Duodenal mucosa (tissue), 2 donors: ENCODE results near the gene TNFRSF19.

Source experiments
- H3K27ac ChIP-seq: one replicate; pipeline ENCODE4 v1.7.0; 2013; ENCODE audit warnings: low read depth, low read length
- H3K27me3 ChIP-seq, 2 donors: one replicate each; pipeline ENCODE4 v1.7.0; 2013; ENCODE audit warnings: low read length in 2 of 2, control low read depth in 1 of 2; ENCODE audit not compliant: insufficient read depth in 2 of 2, control insufficient read depth in 1 of 2
- H3K36me3 ChIP-seq, 2 donors: one replicate each; pipeline ENCODE4 v1.7.0; 2013; ENCODE audit warnings: low read length in 2 of 2, control low read depth in 1 of 2; ENCODE audit not compliant: insufficient read depth in 2 of 2, control insufficient read depth in 1 of 2
- H3K4me1 ChIP-seq, 2 donors: one replicate each; pipeline ENCODE4 v1.7.0; 2013; ENCODE audit warnings: low read length in 2 of 2, control low read depth in 1 of 2; ENCODE audit not compliant: insufficient read depth in 2 of 2, control insufficient read depth in 1 of 2
- H3K4me3 ChIP-seq, 2 donors: one replicate each; pipeline ENCODE4 v1.7.0; 2013; ENCODE audit warnings: low read length in 2 of 2, low read depth in 1 of 2
- H3K9ac ChIP-seq, 2 donors: one replicate each; pipeline ENCODE4 v1.7.0; 2013; ENCODE audit warnings: low read length in 2 of 2, low read depth in 1 of 2
- H3K9me3 ChIP-seq, 2 donors: one replicate each; pipeline ENCODE4 v1.7.0; 2013; ENCODE audit warnings: low read length in 2 of 2, control low read depth in 1 of 2; ENCODE audit not compliant: control insufficient read depth in 1 of 2

The TNFRSF19 gene

DNA sequence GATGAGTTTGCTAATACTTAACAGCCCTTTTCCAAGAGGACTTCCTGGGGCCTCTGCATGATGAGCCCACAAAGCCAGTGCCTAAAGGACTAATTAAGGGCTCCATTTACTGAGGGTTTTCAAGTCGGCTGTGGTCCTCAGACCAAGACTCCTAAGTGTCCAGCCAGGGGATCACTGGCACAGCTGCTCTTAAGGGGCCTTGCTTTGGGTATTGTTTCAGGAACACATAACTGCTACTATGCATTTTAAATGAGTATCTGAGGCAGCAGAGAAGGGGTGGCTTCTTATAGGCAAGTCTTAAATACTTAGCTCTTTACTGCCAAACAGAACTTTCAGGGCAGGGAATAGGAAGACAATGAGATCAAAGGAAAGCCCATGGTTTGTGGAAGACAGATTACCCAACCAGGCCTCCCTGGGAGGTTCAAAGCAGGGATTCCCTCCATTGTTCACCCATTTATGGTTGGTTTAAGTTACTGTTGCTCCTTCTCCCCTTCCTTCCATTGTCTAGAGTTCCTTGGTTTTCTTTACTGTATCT lies 61.9 kb downstream of the TNFRSF19 start:
- Histone ChIP-seq H3K9me3 (no peaks in the 10 kb centered on the region), H3K27me3 (no peaks in the 10 kb centered on the region), H3K27ac (no peak overlapping the region), H3K4me3 (no peak overlapping the region), H3K4me1 (no peaks in the 10 kb centered on the region), H3K9ac (no peak overlapping the region), H3K36me3 (no peaks in the 10 kb centered on the region)

DNA sequence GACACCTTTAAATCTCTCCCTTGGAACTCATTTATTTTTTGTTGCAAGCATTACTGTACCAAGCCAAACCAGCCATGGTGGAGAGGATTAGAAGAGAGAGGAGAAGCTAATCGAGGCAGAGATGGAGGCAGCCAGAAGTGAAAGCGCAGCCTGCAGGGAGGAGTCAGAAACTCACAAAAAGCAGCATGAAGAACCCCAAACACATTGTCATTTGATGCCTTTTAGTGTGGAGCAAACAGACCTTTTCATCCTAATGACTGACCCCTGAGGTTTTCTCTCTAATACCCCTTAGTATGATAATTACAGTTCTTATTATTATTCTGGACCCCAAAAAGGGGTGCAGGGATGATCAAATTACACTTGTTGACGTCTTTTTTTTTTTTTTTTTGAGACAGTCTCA lies 62.5 kb downstream of the TNFRSF19 start:
- Histone ChIP-seq H3K4me1 (no peaks in the 10 kb centered on the region), H3K27me3 (no peaks in the 10 kb centered on the region), H3K4me3 (no peak overlapping the region), H3K36me3 (no peaks in the 10 kb centered on the region), H3K9me3 (no peaks in the 10 kb centered on the region), H3K27ac (no peak overlapping the region), H3K9ac (no peak overlapping the region)

DNA sequence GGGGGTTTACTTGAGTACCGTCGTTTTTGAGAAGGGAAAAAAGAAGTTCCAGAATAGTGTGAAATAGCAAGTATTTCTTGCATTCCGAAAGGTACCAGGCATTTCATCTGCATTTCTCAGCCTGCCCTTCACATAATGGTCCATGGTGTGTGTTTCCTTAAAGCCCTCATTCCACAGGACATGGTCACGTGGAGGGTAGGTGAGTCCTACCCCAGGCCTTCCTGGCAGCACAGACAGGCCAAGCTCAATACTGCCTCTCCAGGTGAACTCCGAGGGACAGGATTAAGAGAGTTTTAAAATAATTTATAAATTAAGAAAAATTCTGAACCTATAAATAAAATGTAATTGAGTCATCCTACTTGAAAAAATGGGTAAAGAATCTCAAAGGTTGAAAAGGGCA lies 64.7 kb downstream of the TNFRSF19 start:
- Histone ChIP-seq H3K27ac (no peak overlapping the region), H3K4me3 (no peak overlapping the region), H3K9me3 (no peaks in the 10 kb centered on the region), H3K36me3 (no peaks in the 10 kb centered on the region), H3K27me3 (no peaks in the 10 kb centered on the region), H3K4me1 (no peaks in the 10 kb centered on the region), H3K9ac (no peak overlapping the region)

DNA sequence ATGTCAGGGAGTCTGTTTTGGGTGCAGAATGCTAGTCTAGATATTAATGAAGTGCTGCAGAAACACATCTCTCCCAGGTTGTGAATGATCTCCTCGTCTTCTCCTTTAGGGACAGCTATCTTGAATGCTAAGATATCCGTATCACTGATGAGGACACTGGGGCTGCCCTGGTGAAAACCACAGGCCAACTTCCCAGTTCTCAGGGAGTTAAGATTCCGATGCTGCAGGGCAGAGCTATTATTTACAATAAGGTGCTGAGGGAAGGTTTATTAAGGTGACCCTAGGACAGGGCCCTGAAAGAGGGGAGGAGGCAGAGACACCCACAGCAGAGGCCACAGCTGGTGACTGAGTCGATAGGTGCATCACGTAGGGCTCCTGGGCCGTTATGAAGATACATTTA lies 66.1 kb downstream of the TNFRSF19 start:
- H3K9me3 ChIP-seq, result no peaks in the 10 kb centered on the region
- H3K4me3 ChIP-seq, result no peak overlapping the region
- no peaks in the 10 kb centered on the region for H3K4me1 ChIP-seq
- H3K36me3 ChIP-seq, result no peaks in the 10 kb centered on the region
- no peaks in the 10 kb centered on the region for H3K27me3 ChIP-seq
- no peak overlapping the region for H3K9ac ChIP-seq
- no peak overlapping the region for H3K27ac ChIP-seq

DNA sequence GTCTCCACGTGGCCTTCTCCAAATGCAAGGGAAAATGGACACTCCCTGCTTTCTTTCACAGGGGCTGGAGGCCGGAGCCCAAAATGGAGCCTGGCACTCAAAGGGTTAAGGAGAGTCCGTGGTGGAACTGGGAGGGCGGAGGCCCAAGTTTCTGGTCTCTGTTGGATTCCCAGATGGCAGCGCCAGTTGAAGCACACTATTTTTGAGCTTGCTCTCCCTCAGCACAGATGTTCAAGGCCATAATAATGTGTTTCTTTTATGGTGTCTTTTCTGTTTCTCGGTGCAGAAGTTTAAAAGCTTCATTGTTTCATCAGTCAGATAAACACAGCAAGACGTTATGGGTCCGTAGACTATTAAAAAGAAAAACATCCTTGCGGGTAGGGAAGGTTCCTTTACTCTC lies 67.6 kb downstream of the TNFRSF19 start:
- Histone ChIP-seq H3K27me3 (no peaks in the 10 kb centered on the region), H3K27ac (no peak overlapping the region), H3K9ac (no peak overlapping the region), H3K4me3 (no peak overlapping the region), H3K4me1 (no peaks in the 10 kb centered on the region), H3K36me3 (no peaks in the 10 kb centered on the region), H3K9me3 (no peaks in the 10 kb centered on the region)

DNA sequence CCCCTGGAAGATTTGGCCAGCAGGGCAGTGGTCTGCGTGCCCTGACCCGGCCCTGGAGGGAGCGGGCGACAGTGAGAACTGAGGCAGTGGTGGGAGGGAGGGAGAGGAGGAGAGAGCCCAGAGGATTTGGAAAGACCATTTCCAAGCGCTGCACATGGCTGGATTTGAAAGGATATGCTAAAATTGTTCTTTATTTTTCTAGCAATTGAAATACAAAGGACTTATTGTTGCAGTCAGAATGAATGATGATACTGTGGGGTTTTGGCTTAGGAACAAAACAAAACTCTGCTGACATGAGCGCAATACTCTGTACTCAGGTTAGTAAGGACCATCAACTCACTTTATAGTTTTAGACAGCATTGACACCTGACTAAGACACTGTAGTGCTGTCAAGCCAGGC lies 69.5 kb downstream of the TNFRSF19 start:
- Histone ChIP-seq H3K9me3 (no peaks in the 10 kb centered on the region), H3K4me1 (no peaks in the 10 kb centered on the region), H3K27ac (no peak overlapping the region), H3K27me3 (no peaks in the 10 kb centered on the region), H3K4me3 (no peak overlapping the region), H3K9ac (no peak overlapping the region), H3K36me3 (no peaks in the 10 kb centered on the region)

DNA sequence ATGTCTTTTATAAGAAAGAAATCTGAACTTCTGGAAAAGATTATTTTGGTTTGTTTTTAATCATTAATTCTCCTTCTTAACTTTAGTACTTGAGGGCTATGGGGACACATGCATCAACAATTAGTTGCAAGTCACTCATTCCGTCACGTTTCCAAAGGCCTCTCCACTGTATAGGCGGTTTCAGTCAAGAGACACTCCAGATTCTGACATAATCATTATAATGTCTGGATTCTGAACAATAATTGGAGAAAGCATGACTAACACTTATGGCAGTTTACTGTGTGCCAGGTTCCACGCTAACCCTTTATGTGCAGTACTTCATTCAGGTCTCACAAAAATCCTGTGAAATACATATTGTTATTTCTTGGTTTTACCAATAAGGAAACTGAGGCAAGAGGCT lies 71.9 kb downstream of the TNFRSF19 start:
- H3K4me3 ChIP-seq, result no peak overlapping the region
- H3K9ac ChIP-seq, result no peak overlapping the region
- no peaks in the 10 kb centered on the region for H3K4me1 ChIP-seq
- no peaks in the 10 kb centered on the region for H3K36me3 ChIP-seq
- H3K27me3 ChIP-seq, result no peaks in the 10 kb centered on the region
- no peaks in the 10 kb centered on the region for H3K9me3 ChIP-seq
- no peak overlapping the region for H3K27ac ChIP-seq

DNA sequence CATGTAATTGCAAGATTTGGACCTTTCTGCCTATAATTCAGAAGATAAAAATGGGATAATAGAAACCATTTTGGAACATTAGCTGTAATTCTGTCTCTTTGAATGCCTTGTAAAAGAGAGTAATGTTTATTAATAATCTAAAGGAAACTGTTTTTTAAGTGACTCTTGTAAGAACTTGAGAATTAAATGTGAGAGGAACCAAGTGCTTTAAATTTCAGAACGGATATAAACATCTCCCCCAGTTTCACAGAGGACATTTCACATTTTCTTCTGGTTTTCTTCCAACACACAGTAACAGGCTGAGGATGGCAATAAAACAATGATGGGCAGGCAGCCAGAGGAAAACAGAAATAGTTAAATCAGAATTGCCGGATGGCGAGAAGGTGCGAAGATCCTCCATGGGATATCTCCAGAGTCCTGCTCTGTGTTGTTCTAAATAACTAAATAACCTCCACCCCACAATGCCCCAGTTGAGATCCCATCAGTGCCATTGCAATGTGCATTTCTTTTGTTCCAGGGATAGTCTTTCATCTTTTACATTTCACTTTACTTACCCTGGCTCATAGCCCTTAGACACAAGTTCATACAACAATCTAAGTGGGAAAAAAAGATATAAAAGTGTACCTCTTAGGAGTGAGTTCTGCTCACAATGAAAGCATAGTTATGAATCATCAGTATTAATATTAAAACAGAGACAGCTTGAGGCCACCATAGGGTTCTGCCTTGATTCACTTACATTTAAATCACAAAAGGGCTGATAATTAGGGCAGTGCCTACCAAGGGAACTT lies 73.3 kb downstream of the TNFRSF19 start:
- Histone ChIP-seq H3K9me3 (no peaks in the 10 kb centered on the region), H3K27me3 (no peaks in the 10 kb centered on the region), H3K36me3 (no peaks in the 10 kb centered on the region), H3K27ac (no peak overlapping the region), H3K4me1 (no peaks in the 10 kb centered on the region), H3K9ac (no peak overlapping the region), H3K4me3 (no peak overlapping the region)

DNA sequence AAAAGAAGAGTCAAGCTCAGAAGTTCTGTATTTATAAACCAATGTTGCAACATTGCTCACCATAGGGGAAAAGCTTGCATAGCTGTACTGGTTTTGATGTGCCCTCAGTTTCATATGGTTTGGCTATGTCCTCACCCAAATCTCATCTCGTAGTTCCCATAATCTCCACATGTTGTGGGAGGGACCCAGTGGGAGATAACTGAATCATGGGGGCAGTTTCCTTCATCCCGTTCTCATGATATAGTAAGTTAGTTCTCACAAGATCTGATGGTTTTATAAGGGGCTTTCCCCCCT lies 73.9 kb downstream of the TNFRSF19 start:
- Histone ChIP-seq H3K27ac (no peak overlapping the region), H3K4me3 (no peak overlapping the region), H3K36me3 (no peaks in the 10 kb centered on the region), H3K9ac (no peak overlapping the region), H3K9me3 (no peaks in the 10 kb centered on the region), H3K27me3 (no peaks in the 10 kb centered on the region), H3K4me1 (no peaks in the 10 kb centered on the region)

DNA sequence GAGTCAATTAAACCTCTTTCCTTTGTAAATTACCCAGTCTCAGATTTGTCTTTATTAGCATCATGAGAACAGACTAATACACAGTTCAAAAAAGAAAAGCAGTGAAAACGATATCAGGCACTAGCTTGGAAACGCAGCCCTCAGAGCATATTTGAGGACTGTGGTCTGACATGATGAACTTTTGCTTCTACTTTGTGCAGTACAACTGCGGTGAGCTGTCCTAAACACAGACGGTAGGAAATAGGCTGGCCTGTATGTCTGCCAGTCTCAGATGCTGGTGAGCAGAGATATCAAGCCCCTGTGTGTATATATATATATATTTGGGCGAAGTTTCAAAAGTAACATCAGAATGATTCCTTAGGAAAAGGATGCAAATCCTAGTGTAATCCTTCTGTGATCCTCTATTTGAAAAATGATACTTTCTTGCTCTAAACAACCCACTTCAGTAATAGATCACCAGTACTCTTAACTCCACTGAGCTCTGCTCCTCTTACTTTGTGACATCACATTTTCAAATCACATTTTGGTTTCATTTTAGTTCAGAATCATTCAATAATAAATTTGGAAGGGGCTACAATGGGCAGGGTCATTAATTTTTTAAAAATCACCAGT lies 74.4 kb downstream of the TNFRSF19 start:
- no peaks in the 10 kb centered on the region for H3K27me3 ChIP-seq
- H3K27ac ChIP-seq, result no peak overlapping the region
- no peak overlapping the region for H3K9ac ChIP-seq
- no peaks in the 10 kb centered on the region for H3K9me3 ChIP-seq
- no peaks in the 10 kb centered on the region for H3K4me1 ChIP-seq
- no peaks in the 10 kb centered on the region for H3K36me3 ChIP-seq
- H3K4me3 ChIP-seq, result no peak overlapping the region
